Kidney tubule cell (primary cell): Measurements from ENCODE around the gene DCC.
"Not testable (repeated sequence)": the region's sequence is repeated elsewhere in the genome, so short reads cannot be mapped to it uniquely, and the experiment has no call there.

ENCODE experiments used
- DNase-seq: peaks from one replicate; pipeline ENCODE4 v3.0.0-alpha.2; 2018; ENCODE audit warnings: low spot score

DCC gene

GRCh38 chr18:52352920-52353319 lies 12.9 kb downstream of the DCC start:
- no peak for DNase-seq

GRCh38 chr18:52353589-52353988 lies 13.6 kb downstream of the DCC start:
- no peak for DNase-seq

- DNase-seq, result no peak
Measured at GRCh38 chr18:52363861-52364260, 23.9 kb downstream of the DCC start.

- not testable (repeated sequence) for DNase-seq
Measured at GRCh38 chr18:52366851-52367250, 26.9 kb downstream of the DCC start.

- no peak for DNase-seq
Measured at GRCh38 chr18:52367953-52368742, 28.2 kb downstream of the DCC start.

- DNase-seq, result no peak
Measured at GRCh38 chr18:52370841-52371240, 30.8 kb downstream of the DCC start.

- no peak for DNase-seq
Measured at GRCh38 chr18:52376104-52376503, 36.1 kb downstream of the DCC start.

- DNase-seq, result no peak
Measured at GRCh38 chr18:52377094-52377493, 37.1 kb downstream of the DCC start.

- no peak for DNase-seq
Measured at GRCh38 chr18:52386306-52386705, 46.3 kb downstream of the DCC start.

- DNase-seq, result no peak
Measured at GRCh38 chr18:52387175-52387574, 47.2 kb downstream of the DCC start.

- DNase-seq, result no peak
Measured at GRCh38 chr18:52391810-52392559, 52.0 kb downstream of the DCC start.

- DNase-seq, result peak; percentile 64
Measured at GRCh38 chr18:52394602-52395001, 54.6 kb downstream of the DCC start.

GRCh38 chr18:52395146-52395852 lies 55.3 kb downstream of the DCC start:
- DNase-seq, result no peak

- peak; percentile 45 for DNase-seq
Measured at GRCh38 chr18:52401236-52401635, 61.2 kb downstream of the DCC start.

- peak; percentile 20 for DNase-seq
Measured at GRCh38 chr18:52402814-52403213, 62.8 kb downstream of the DCC start.

GRCh38 chr18:52403291-52404021 lies 63.5 kb downstream of the DCC start:
- no peak for DNase-seq

- no peak for DNase-seq
Measured at GRCh38 chr18:52408800-52409302, 68.9 kb downstream of the DCC start.

- DNase-seq, result peak; percentile 76
Measured at GRCh38 chr18:52409727-52410126, 69.7 kb downstream of the DCC start.

- no peak for DNase-seq
Measured at GRCh38 chr18:52415131-52415530, 75.1 kb downstream of the DCC start.

GRCh38 chr18:52422985-52423601 lies 83.1 kb downstream of the DCC start:
- DNase-seq, result peak; percentile 10

- DNase-seq, result no peak
Measured at GRCh38 chr18:52426041-52426440, 86.0 kb downstream of the DCC start.
